ENCODE data around the gene FBXL14.
A peak's percentile ranks its signal among the peaks of the same experiment; 100 is the strongest.
"Not testable (repeated sequence)": the region's sequence is repeated elsewhere in the genome, so short reads cannot be mapped to it uniquely, and the experiment has no call there.

The FBXL14 gene

DNA sequence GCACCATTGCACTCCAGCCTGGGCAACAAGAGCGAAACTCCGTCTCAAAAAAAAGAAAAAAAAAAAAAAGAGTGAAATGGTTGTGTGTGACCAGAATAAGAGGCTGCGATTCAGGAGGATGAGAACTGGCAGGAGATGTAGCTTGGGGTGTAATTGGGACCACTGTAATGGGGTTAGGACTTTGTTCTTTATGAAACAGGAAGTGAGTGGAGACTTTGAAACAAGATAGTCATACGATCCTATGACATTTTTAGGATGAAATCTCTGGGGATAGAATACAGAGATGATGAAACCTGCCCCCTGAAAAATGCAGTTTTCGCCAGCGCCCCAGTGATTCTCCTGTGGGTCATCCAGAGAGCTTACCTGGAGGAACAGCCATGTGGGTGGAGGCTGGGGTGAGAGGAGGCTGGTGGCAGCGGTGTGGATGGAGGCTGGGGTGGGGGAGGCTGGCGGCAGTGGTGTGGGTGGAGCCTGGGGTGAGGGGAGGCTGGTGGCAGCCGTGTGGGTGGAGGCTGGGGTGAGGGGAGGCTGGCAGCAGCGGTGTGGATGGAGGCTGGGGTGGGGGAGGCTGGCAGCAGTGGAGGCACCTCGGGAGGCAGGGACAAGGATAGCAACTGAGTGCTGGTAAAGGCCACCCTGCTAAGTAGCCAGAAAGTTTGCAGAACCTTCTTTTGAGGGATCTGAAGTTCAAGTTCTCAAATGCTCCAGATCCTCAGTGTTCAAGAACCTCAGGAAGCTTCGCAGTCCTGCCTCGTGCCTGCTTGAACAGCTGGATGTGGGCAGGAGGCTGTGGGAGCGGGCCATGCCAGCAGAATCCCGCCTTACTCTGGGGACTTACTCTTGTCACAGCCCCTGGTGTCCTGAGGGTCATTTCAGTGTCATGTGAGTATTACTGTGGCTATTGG, 20.2 kb downstream of the FBXL14 start:
- peak in 3 of 56 donors; percentile 12 to 46 (median 20) for DNase-seq

DNA sequence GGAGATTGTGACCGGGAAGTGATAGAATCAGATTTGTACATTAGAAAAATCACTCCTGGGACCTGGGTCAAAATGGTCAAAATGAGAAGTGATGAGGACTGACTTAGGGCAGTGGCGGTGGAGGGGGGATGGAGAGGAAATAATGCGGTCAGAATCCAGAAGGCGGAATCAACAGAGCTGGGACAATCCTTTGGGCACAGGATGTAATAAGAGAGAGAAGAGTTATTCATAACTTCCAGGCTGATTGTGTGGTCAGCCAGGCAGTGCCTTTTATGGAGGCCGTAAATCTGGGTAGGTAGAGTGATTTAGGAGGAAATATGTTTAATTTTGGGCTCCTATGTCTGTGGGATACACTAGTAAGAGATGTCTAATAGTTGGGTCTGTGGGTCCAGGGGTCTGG, 21.6 kb downstream of the FBXL14 start:
- DNase-seq = no peak

- no peak for DNase-seq
These were observed 26.5 kb downstream of the FBXL14 start for GRCh38 chr12:1567852-1568251.

- no peak for DNase-seq
These were observed 27.8 kb downstream of the FBXL14 start for GRCh38 chr12:1566449-1567135.

- DNase-seq = no peak
These were observed 29.2 kb downstream of the FBXL14 start for GRCh38 chr12:1565172-1565571.

DNA sequence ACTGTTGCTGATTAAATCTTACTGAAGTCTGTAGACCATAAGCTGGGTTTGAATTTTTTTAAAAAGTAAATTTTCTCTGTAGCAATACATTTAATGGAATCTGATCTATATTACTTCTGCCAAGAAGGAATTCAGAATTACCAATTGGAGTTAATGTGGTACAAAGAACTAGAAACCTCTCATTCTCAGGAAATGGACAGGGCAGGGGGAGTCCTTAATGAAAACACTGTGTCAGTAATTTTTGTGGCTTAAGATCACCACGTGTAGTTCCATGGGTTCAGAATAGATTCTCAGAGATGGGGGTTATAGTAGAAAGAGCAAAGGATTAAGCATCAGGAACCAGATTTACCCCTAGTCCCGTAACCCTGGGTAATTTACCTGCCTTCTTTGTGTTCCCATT, 30.3 kb downstream of the FBXL14 start:
- DNase-seq = no peak

- DNase-seq = no peak
These were observed 31.5 kb downstream of the FBXL14 start for GRCh38 chr12:1562813-1563407.

- DNase-seq = no peak
These were observed 33.7 kb downstream of the FBXL14 start for GRCh38 chr12:1560704-1561103.

- DNase-seq = no peak
These were observed 34.7 kb downstream of the FBXL14 start for GRCh38 chr12:1559676-1560091.

DNA sequence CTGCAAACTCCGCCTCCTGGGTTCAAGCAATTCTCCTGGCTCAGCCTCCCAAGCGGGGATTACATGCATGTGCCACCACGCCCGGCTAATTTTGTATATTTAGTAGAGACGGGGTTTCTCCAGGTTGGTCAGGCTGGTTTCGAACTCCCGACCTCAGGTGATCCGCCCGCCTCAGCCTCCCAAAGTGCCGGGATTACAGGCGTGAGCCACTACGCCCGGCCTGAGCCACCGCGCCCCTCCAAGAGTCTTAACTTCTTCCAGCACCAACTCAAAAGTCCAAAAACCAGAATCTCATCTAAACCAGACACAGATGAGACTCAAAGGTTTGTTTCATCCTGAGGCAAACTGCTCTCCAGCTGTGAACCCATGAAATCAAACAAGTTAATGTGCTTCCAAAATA, 36.3 kb downstream of the FBXL14 start:
- not testable (repeated sequence) for DNase-seq

DNA sequence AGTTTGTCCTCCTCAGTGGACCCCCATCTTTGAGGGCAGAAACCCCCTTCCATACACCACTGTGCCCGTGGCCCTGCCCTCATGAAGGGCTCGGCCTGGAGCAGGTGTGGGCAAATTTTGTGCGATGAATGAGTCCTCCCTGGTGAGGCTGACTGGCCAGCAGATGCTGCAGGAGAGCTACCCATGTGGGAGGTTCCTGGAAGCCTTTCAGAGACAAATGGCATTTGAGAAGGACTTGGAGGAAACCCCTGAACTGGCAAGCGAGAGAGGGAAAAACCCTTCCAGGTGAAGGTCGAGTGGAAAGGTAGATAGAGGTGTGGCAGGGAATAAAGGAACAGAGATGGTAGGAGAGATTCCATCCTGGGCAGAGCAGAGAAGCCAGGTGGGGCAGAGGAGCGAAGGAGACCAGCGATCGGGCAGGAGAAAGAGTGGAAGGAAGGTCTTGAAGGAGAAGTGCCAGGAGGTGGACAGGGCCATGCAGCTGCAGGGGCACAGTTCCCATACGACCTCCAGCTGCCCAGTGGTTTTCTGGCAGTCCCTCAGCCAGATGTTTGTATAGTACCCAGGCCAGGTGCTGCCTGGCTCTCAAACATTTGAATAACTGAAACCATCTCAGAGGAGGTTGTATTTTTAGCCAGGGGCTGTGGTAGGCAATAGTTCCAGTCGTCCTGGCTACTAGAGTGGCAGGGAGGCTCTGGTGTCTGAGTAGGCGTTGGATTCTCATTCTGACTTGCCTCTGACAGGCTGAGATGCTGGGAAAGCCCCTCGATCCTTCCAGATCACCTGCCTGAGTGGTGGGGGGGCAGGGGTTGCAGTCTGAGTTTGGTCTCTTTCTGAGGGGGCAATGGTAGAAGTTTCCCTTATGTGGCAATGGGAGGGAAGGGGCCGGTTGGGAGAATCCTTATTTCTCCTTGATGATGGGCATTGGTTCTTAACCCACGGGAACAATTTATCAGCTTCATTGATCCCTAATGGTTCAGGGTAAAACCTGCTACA, 40.1 kb downstream of the FBXL14 start:
- DNase-seq = no peak

- no peak for DNase-seq
These were observed 40.8 kb downstream of the FBXL14 start for GRCh38 chr12:1553536-1553935.

DNA sequence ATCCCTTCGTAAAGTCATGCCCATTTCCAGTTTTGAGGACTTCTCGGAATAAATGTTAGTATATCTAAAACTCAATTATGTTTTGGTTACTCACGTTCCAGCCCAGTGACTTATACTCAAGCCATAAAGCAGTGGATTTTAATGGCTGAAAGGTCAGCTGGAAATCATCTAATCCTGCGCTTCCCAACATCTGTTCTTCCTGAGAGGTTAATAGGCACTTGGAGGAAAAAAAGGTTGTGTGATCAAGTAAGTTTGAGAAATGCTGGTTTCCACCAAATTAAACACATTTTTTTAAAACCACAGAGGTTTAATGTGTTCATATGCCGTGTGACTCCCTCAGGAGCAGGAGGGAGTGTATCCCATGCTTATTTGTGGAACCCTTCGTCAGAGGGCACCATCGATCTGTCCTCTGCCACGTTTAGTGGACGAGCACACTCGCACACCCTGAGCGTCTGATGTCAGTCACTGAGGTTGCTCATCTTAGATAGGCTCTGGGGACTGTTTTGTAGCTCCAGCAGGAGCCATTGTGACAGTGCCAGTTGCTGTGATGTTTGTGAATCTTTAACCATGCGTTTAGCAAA, 41.4 kb downstream of the FBXL14 start:
- DNase-seq = no peak

GRCh38 chr12:1552171-1552570, 42.2 kb downstream of the FBXL14 start:
- no peak for DNase-seq

DNA sequence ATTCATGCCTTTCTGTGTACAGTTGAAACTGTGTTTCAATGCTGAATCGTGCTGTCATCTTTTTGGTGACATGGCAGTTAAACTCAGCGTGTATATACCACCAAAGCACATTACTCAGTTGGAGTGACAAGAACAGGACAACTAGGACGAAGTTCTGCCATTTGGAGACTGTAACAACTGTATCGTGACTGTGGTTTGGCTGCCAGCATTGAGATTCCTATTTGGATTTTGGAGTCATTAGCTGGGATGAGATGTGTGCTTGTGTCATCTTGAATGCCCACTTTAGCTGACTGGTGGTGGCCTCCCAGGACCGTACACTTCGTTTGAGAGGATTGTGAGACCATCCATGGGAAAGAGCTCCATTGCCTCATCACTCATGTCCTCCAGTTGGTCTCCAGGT, 42.9 kb downstream of the FBXL14 start:
- no peak for DNase-seq

- no peak for DNase-seq
These were observed 47.3 kb downstream of the FBXL14 start for GRCh38 chr12:1546931-1547640.

DNA sequence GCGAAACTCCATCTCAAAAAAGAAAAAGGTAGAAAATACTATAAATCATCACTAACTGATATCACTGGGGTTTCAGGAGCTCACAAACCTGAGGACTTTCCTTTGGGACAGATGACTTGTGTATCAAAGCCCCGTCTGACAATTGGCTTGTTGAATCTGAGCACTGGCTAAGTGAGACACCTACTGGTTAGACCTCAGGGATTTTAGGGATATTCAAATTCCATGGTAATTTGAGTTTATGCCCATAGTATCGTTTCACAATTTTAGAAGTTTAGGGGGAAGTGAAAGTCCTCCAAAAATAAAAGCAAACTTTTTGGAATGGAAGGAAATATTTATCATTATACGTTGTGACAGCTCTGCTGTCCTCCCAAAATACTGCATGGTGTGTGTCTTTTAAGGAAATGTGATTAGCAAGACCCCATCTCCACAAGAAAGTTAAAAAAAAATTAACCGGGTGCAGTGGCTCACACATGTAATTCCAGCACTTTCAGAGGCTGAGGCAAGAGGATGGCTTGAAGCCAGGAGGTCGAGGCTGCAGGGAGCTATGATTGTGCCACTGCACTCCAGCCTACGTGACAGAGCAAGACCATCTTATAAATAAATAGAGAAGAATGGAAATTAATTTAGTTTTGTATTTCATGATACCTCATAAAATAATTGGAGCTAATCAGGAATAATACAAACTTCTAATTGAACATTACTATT, 49.2 kb downstream of the FBXL14 start:
- no peak for DNase-seq

- DNase-seq = no peak
These were observed 51.8 kb downstream of the FBXL14 start for GRCh38 chr12:1542599-1542998.

DNA sequence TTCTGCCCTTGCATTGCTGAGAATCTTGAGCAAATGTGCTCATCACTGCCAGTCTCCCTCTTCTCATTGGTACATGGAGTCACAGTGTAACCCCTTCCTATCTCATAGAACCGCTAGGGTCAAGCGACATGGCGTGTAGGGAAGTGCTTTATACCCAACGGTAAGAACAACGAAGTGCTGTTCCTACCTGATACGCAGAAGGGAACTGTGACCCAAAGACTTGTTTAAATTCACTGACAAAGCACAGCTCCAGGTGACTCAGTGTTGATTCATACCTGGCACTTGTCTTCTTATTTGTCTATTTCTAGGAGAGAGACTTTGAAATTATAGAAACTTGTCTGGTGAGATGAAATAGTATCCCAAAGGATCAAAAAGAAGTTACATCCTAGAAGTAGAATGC, 53.7 kb downstream of the FBXL14 start:
- peak in 4 of 56 donors; percentile 4 to 36 (median 15) for DNase-seq

Data from nucleus accumbens (tissue), 56 donors.